ENCODE measurements around the gene HERC6.

GRCh38 chr4:88467392-88467791 lies 88.7 kb downstream of the HERC6 start:
- TF ChIP-seq CTCF (IDR thresholded peaks at IDR 0.05) (no peak), POLR2A (IDR thresholded peaks at IDR 0.05) (no peak)
